SIG-M5 treated with dmso at 0.1 percent for 504 hours (cell line): ENCODE measurements around the gene TMEM145.

Experiments used
- DNase-seq: peaks from one replicate; lab custom pipeline; 2025; ENCODE audit not compliant: unreplicated experiment; lab: John Stamatoyannopoulos, UW

TMEM145 gene

DNA sequence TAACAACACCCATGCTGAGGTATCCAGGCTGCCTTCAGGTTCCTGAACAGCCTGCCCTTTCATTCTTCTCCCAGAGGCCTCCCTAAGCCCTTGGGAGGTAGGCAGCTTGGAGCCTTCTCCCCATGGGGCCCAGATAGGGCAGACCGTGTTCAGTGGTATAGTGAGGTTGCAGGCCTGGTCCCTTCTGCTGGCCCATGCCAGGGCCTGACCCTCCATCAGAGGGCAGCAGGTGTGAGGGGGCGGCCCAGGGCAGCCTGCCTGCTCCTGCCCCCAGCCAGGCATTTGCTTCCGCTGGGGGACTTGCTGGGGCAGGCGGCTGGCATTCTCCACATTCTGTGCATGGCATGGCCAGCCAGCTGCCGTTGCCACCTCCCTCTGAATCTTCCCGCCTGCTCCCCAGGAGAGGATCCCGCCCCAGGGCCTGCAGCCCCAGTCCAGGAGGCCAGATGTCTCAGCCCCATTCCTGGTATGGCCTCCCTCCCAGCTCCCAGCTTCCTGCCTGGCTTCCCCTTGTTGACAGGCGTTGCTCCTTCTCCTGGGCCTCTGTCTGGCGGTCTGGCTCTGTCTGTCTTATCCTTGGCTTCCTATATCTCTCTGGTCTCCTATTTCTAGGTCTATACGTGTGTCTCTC lies 35.2 kb upstream of the TMEM145 start:
- no peak for DNase-seq

DNA sequence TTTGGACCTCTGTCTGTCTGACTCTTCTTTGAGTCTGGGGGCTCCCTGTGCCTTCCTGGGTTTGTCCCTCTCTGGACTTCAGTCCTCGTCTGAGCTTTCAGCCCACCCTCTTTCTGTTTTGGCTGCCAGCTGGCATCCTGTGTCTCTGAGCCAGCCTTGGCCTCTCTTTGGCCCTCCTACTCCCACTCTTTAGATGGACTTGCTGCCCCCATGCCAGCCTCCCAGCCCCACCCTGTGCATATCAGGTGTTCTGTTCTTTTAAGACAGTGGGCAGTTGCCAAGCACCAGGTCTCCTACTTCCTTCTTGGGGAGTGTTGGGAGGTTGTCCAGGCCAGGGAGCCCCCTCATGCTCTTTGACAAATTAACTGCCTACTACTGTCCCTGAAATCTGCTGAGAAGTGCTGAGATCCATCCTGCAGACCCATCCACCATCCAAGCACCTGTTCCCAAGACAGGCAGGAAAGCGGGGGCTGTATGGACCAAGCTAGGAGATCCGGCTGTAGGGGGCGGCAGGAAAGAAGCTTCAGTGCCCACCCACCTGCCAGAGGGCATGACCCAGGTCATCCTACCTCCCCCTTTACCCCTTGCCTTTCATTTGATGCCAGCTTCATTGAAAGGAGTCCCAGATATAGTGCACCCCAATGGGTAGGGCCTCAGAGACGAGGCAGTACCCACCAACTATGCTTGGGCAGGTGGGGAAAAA lies 34.5 kb upstream of the TMEM145 start:
- no peak for DNase-seq

DNA sequence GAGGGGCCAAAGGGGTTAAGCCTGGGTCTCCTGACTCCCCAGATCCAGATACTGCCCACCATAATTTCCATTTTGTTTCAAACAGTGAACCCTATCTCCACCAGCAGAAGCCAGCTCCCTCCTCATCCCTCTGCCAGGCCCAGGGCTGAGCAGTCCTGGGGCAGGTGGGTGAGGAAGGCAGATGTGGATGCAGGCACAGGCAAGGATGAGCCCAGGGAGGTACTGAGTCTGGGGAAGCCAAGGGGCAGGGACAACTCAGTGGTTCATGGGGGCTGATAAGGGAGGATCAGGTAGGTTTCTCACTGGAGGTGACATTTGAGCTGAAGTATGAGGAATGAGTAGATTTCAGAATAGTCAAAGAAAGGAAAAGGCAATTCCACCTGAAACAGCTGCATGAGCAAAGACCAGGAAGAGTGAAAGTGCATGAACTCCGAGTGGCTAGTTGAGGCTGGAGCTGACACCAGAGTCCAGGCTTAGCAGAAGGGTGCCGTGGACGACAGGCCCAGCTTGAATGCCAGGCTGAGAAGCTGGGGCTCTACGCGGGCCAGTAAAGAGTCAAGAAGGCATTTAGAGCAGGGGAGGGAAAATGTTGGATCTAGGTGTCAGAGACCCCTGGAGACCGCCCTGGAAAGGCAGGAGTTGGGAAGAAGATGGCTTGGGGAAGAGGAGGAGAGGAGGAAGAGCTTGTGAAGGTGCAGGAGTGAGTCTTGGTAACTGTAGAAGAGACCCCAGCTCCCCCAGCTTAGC lies 33.8 kb upstream of the TMEM145 start:
- peak; percentile 25 for DNase-seq

DNA sequence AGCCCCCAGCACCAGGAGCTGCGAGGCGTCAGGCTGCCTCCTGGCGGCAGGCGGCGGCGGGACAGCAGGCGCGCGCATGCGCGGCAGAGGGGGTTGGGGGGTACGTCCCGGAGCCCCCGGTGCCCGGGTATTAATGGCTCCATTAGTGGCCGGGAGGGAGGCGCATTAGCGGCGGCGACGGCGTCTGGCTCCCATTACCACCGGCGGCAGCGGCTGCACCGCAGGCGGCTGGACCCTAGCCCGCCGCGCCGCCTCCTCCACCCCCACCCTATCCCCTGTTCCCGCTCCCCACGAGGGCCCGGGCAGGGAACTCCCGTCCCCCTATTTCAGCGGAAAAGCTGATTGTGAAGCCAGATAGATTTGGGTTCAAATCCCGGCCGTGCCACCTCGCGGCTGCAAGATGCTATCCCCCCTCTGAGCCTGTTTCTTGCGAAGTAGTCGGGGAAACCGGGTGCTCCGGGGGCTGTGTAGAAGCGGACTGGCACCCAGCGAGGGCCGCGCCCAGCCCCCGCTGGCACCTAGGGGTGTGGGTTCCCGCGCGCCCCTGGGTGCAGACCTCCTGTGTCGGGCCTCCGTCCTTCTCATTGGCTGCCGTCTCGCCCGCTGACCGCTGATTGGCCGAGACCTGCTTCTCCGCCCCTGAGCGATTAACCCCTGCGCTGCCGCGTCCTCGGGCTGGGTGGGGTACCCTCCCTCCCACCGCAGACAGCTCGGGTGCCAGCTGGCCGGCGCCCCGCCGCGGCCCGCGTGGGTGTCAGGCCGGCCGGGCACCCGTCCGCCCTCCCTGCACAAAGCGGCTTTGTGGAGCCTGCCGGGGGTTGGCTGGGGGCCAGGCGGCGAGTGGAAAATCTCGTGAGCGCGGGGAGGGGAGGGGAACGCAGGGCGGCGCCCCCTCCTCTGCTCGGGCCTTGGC lies 33.0 kb upstream of the TMEM145 start:
- DNase-seq = peak; percentile 86

DNA sequence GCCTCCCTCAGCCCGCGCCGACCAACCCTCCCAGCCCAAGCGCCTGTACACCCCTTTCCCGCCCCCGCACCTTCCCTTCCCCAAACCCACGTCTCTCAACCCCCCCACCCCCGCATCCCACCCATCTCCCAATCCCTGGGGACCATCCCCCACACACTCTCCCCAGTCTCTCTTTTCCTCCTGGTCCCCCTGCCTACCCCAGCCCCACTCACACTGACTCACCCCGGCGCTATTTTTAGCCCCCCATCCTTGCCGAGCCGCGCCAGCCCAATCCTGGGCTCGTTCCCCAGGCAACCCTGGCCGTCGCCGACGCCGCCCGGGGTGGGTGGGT lies 32.3 kb upstream of the TMEM145 start:
- DNase-seq = no peak

GRCh38 chr19:42281146-42281826 lies 31.8 kb upstream of the TMEM145 start:
- peak; percentile 27 for DNase-seq

DNA sequence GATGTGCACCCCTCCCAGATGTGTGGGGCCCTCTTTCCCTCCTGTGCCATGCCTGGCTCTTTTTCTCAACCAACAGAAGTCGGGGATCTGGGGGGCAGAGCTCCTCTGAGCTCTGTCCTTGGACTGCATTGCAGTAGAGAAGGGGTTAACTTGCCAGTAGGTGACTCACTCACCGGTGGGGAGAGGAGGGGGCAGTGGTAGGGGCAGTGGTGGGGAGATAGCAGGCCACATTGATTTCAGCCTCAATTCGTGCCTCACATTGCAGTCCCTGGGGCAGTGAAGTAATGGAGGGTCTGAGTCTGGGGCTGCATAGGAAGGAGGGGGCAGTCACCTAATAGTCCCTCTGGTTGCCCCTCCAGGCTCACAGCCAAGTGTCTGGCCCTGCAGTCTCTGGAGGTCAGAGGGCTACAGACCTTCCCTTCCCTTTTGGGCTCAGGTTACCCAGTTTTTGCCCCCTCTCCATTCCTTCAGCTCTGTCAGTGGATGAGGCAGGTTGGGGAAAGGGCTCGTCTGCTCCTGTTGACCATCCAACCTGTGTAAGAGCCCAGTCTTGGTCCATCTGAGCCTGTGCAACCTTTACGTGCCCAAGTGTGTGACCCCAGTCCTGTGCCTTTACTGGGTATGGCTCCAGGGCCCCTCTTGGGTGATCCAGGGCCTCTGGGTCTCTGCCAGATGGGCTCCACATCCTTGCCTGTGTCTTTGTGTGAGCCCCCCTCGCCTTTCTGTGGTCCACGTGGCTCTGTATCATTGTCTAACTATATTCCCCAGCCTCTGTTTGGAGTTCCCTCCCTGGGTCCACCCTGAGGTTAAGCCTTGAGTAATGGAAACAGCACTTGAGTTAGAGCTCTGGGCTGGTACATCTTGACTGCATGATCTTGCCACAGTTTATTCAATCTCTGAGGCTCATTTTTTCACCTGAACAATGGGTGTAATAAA lies 31.0 kb upstream of the TMEM145 start:
- DNase-seq = no peak

DNA sequence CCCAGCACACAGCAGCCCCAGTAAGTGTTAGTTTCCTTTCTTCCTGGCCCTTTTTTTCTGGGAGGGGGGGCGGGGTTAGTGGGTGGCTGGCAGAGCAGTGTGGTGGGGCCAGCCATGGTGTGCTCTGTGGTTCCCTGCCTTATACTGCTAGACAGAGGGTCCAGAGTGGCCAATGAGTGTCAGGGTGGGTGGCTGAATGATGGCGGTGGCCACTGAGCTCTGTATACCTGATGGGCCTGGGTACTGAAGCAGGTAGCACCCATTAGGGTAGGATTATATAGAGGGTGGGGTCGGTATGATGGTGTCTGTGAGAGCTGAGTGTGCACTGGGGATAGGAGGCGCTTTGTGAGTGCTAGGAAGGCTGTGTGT lies 30.3 kb upstream of the TMEM145 start:
- no peak for DNase-seq

DNA sequence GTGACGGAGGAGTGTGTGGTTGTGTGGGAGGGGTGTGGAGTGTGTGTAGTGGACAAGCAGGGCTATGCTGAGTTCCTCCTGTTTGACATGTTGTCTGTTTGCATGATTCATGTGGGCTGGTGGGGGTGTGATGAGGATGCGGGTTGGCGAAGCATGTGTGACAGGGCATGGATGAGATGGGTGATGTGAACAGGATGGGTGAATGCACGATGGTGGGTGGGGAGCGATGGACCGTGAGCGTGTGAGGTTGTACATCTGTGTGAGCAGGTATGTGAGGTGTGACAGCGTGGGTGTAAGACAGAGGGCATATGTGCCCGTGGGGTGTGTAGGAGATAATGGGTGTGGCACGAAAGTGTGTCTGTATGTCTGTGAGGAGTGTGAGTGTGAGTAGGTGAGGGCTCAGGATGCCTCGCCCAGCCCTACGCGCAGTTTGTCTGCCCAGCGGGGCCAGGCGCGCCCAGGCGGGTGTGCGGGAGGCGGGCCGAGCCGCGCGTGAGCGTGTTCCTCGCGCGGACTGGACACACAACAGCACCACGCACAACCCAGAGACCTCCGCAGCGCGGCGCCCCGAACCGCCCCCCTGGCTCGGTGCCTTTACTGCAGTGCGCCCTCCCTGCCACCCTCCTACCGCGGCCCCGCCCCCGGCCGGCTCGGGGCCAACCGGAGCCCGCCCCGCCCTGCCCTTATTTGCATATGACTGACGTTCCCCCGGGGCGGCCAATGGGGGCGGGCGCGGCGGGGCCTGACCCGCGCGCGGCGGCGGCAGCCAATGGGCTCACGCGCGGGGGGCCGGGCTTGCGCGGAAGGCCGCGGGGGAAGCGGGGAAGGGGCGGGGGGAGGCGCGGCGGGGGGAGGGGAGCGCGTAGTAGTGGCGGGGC lies 29.7 kb upstream of the TMEM145 start:
- peak; percentile 88 for DNase-seq

DNA sequence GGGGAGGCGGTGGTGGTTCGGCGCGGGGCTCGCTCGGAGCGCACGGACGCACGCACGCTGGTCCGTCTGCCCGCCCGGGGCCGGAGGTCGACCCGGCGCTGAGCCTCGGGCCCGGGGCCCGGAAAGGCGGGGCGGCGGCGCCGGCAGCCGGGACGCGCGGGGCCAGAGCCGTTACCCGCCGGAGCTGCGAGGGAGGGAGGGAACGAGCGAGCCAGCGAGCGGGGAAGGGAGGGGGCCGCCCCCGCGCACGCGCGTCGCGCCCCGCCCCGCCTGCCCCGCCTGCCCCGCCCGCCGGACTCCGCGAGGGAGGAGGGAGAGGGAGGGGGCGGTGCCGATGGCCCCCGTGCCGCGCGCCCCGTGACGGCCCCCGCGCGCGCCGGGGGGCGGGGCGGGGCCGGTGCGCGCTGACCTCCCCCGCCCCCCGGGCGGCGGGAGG lies 29.0 kb upstream of the TMEM145 start:
- peak; percentile 66 for DNase-seq

DNA sequence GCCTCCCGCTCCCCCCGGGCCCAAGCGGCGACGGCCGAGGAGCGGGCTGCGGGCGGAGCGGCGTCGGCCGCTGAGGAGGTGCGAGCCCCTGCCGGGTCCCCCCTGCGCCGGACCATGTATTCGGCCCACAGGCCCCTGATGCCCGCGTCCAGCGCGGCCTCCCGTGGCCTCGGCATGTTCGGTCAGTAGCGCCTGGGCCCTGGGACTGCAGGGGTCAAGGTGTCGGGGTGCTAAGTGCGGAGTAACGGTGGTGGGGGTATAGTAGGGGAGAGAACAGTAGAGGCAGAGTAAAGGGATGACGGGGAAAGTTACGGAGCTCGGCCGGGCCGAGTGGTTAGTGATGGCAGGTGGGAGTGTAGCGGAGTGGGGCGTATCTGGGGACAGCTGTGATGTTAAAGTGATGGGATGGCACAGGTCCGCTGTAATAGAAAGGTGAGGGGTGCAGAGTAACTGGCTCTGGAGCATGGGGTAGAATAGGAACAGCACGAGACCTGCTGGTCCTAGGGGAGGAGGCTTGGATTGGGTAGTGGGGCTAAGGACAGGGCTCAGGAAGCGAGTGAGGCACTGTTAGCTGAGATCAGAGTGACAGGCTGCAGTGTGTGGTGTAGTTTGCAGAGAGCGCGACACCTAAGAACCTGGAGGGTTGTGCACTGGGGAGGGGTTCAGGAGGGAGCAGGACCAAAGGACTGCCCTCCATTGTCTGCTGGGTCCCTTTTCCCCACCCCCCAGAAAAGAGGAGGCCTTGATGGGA lies 28.3 kb upstream of the TMEM145 start:
- DNase-seq = no peak

DNA sequence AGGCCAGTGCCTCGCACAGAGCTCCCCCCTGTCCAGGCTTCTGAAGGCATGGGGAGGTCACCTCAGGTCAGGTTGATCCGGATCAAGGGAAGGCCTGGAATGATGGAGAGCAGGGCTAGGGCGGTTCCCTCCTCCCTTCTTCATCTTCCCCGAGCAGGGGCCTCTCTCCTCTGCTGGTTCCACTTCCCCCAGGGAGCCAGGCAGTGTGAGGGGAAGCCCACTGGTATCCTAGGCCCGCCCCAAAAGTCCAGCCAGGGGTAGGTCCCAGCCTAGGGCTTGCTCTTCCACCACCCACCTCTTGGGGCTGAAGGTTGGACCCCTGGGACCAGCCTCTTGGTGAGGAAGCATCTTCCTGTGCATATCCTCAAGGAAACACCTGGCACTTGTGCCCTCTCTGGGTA lies 27.6 kb upstream of the TMEM145 start:
- no peak for DNase-seq

GRCh38 chr19:42285988-42286348 lies 27.1 kb upstream of the TMEM145 start:
- no peak for DNase-seq

- no peak for DNase-seq
Measured at GRCh38 chr19:42286349-42287016, 26.6 kb upstream of the TMEM145 start.

- no peak for DNase-seq
Measured at GRCh38 chr19:42287017-42287826, 25.9 kb upstream of the TMEM145 start.

DNA sequence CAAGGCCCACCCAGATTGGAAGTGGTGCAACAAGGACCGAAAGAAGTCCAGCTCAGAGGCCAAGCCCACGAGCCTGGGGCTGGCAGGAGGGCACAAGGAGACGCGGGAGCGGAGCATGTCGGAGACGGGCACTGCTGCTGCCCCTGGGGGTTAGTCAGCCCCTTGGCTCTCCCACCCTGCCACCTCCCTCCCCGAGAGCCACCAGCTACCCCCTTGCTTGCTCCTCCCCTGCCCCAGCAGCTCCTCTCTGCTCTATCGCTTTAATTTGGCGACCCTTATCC lies 25.3 kb upstream of the TMEM145 start:
- no peak for DNase-seq

- peak; percentile 52 for DNase-seq
Measured at GRCh38 chr19:42288387-42288786, 24.7 kb upstream of the TMEM145 start.
